HG03175 (cell line): ENCODE data around the gene RAD51C.
"Not testable (repeated sequence)": the region's sequence is repeated elsewhere in the genome, so short reads cannot be mapped to it uniquely, and the experiment has no call there.

ENCODE experiments used
- ATAC-seq: cut with Tn5 transposase; IDR thresholded peaks from one replicate; pipeline ENCODE4 v1.9.1; 2021; ENCODE audit warnings: mild to moderate bottlenecking, moderate library complexity; ENCODE audit not compliant: unreplicated experiment

RAD51C gene

GRCh38 chr17:58680038-58680369, 12.4 kb upstream of the RAD51C start:
- ATAC-seq: no peak

- ATAC-seq: no peak
These were observed 8.4 kb upstream of the RAD51C start for GRCh38 chr17:58684003-58684402.

- not testable (repeated sequence) for ATAC-seq
These were observed 7.9 kb upstream of the RAD51C start for GRCh38 chr17:58684462-58684861.

GRCh38 chr17:58686980-58687379, 5.4 kb upstream of the RAD51C start:
- ATAC-seq: no peak

GRCh38 chr17:58688521-58688920, 3.9 kb upstream of the RAD51C start:
- ATAC-seq: no peak

GRCh38 chr17:58690033-58690432, 2.4 kb upstream of the RAD51C start:
- ATAC-seq: not testable (repeated sequence)

- ATAC-seq: no peak
These were observed 632 bp upstream of the RAD51C start, which contains the start of gene TEX14 for GRCh38 chr17:58691701-58692238. Gene TEX14, minus strand, starts transcription at chr17:58692045. Its CDS starts 40,044 bp downstream, at chr17:58652001.

GRCh38 chr17:58693208-58693607, 806 bp downstream of the RAD51C start:
- ATAC-seq: no peak

- ATAC-seq: no peak
These were observed 1.3 kb downstream of the RAD51C start for GRCh38 chr17:58693751-58694150.

GRCh38 chr17:58694302-58694701, 1.9 kb downstream of the RAD51C start:
- no peak for ATAC-seq

GRCh38 chr17:58694826-58695225, 2.4 kb downstream of the RAD51C start:
- no peak for ATAC-seq

GRCh38 chr17:58699771-58700170, 7.4 kb downstream of the RAD51C start:
- ATAC-seq: no peak

GRCh38 chr17:58702045-58702476, 9.7 kb downstream of the RAD51C start:
- no peak for ATAC-seq

GRCh38 chr17:58702708-58703107, 10.3 kb downstream of the RAD51C start:
- no peak for ATAC-seq

- ATAC-seq: no peak
These were observed 10.9 kb downstream of the RAD51C start for GRCh38 chr17:58703137-58703915.

- no peak for ATAC-seq
These were observed 11.5 kb downstream of the RAD51C start for GRCh38 chr17:58703916-58704286.

GRCh38 chr17:58706351-58707140, 14.1 kb downstream of the RAD51C start:
- no peak for ATAC-seq

- no peak for ATAC-seq
These were observed 18.6 kb downstream of the RAD51C start for GRCh38 chr17:58710948-58711552.

GRCh38 chr17:58722274-58722673, 29.9 kb downstream of the RAD51C start:
- no peak for ATAC-seq

GRCh38 chr17:58722696-58723095, 30.3 kb downstream of the RAD51C start:
- no peak for ATAC-seq

GRCh38 chr17:58728798-58729197, 36.4 kb downstream of the RAD51C start:
- ATAC-seq: no peak
